ENCODE data around the gene MRPL4. TPM values are rescaled to one million over a fixed set of nuclear protein-coding genes. Genes with fewer than 3 reads are reported as not detected.
A peak's percentile ranks its signal among the peaks of the same experiment; 100 is the strongest.

MRPL4 gene
- total and polyA plus RNA-seq, 2 of the 13 experiments (the other 11 are each of a cell fraction or from before 2014, with no cell fraction given): 40.6 to 42.5 TPM

- no peak for TF ChIP-seq E2F2 (CRISPR knock-in tag; IDR thresholded peaks at IDR 0.05; ENCODE audit: borderline replicate concordance)
- no peak for TF ChIP-seq MED8 (CRISPR knock-in tag; IDR thresholded peaks at IDR 0.05; ENCODE audit: insufficient replicate concordance)
- peak; percentile 52 for TF ChIP-seq ZNF292 (CRISPR knock-in tag; IDR thresholded peaks at IDR 0.05; ENCODE audit: borderline replicate concordance, low read depth)
- TF ChIP-seq ZBTB44 (CRISPR knock-in tag; IDR thresholded peaks at IDR 0.05): no peak
- 0 out of 2 replicates have a peak, but pooled peaks have one; percentile 47 for TF ChIP-seq ZNF350 (CRISPR knock-in tag; IDR thresholded peaks at IDR 0.05; ENCODE audit: borderline replicate concordance, low read depth)
- TF ChIP-seq GZF1 (CRISPR knock-in tag; IDR thresholded peaks at IDR 0.05): no peak
- peak; percentile 37; the same call in 1 of the 2 replicates for TF ChIP-seq HOXA3 (CRISPR knock-in tag; IDR thresholded peaks at IDR 0.05)
- no peak for TF ChIP-seq ZNF180 (CRISPR knock-in tag; IDR thresholded peaks at IDR 0.05; ENCODE audit: borderline replicate concordance, low read depth)
- no peak for TF ChIP-seq FOSL1 (CRISPR knock-in tag; IDR thresholded peaks at IDR 0.05; ENCODE audit: borderline replicate concordance)
- no peak for TF ChIP-seq IRX3 (CRISPR knock-in tag; IDR thresholded peaks at IDR 0.05; ENCODE audit: borderline replicate concordance, low read depth)
- TF ChIP-seq NCOA2 (CRISPR knock-in tag; IDR thresholded peaks at IDR 0.05): peak; percentile 51; the same call in 1 of the 2 replicates
- peak; percentile 75 for TF ChIP-seq ARID5B (CRISPR knock-in tag; IDR thresholded peaks at IDR 0.05)
- TF ChIP-seq ZNF317 (CRISPR knock-in tag; IDR thresholded peaks at IDR 0.05): no peak
- no peak for TF ChIP-seq PLRG1 (conservative IDR thresholded peaks at IDR 0.05)
- TF ChIP-seq ZNF646 (CRISPR knock-in tag; IDR thresholded peaks at IDR 0.05): no peak
- TF ChIP-seq ZNF335 (CRISPR knock-in tag; IDR thresholded peaks at IDR 0.05): no peak
Measured at GRCh38 chr19:10238172-10238783, 13.7 kb upstream of the MRPL4 start (continued).

Data from HepG2 (cell line).